IPS-NIHi11 (cell line): ENCODE results near the gene UNC80.
"Not testable (repeated sequence)": the region's sequence is repeated elsewhere in the genome, so short reads cannot be mapped to it uniquely, and the experiment has no call there.

Experiments used
- DNase-seq: peaks from one replicate; pipeline ENCODE4 v3.0.0; 2012; ENCODE audit warnings: mixed read lengths, low spot score

The UNC80 gene, protein sequence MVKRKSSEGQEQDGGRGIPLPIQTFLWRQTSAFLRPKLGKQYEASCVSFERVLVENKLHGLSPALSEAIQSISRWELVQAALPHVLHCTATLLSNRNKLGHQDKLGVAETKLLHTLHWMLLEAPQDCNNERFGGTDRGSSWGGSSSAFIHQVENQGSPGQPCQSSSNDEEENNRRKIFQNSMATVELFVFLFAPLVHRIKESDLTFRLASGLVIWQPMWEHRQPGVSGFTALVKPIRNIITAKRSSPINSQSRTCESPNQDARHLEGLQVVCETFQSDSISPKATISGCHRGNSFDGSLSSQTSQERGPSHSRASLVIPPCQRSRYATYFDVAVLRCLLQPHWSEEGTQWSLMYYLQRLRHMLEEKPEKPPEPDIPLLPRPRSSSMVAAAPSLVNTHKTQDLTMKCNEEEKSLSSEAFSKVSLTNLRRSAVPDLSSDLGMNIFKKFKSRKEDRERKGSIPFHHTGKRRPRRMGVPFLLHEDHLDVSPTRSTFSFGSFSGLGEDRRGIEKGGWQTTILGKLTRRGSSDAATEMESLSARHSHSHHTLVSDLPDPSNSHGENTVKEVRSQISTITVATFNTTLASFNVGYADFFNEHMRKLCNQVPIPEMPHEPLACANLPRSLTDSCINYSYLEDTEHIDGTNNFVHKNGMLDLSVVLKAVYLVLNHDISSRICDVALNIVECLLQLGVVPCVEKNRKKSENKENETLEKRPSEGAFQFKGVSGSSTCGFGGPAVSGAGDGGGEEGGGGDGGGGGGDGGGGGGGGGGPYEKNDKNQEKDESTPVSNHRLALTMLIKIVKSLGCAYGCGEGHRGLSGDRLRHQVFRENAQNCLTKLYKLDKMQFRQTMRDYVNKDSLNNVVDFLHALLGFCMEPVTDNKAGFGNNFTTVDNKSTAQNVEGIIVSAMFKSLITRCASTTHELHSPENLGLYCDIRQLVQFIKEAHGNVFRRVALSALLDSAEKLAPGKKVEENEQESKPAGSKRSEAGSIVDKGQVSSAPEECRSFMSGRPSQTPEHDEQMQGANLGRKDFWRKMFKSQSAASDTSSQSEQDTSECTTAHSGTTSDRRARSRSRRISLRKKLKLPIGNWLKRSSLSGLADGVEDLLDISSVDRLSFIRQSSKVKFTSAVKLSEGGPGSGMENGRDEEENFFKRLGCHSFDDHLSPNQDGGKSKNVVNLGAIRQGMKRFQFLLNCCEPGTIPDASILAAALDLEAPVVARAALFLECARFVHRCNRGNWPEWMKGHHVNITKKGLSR (N-terminal part only)

DNA sequence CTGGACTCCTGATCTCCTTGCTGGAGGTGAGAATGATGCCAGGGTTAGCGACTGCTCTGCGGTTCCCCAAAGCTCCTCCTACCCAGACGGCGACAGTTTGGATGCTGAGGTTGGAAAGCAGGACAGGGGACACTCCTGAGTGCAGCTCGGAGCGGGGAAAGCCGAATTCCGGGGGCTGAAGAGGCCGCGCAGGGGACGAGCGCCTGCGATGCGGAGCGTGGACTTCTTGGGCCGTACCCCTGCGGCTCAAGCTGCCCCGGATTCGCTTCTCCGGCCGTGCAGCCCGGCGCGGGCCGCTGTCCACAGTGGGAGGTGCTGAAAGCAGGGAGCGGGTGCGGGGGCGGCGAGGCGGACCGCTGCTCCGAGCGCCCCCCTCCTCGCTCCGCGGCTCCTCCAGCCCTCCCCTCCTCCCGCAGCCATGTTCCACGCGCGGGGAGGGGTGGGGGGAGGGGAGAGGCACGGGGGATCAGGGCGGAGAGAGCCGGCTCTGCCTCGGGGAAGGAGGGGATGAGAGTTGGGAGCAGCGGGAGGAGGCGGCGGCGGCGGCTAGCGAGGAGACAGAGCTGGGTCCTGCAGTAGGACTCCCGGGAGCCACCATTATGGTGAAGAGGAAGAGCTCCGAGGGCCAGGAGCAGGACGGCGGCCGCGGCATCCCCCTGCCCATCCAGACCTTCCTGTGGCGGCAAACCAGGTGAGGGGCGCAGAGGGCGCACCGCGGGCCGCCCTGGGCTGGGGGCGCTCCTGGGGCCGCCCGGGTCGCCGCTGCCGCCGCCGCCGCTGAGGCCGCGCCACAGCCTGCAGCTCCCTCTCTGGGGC lies at the start of gene UNC80:
TSS of gene UNC80 (plus strand) at position 359 of the 816 bp plus-strand sequence. CDS start at position 600, 241 bp downstream.
- DNase-seq: peak; percentile 95

GRCh38 chr2:209726311-209726710 lies 45.3 kb upstream of the UNC80 start:
- no peak for DNase-seq

- no peak for DNase-seq
Measured at GRCh38 chr2:209727077-209727476, 44.6 kb upstream of the UNC80 start.

DNA sequence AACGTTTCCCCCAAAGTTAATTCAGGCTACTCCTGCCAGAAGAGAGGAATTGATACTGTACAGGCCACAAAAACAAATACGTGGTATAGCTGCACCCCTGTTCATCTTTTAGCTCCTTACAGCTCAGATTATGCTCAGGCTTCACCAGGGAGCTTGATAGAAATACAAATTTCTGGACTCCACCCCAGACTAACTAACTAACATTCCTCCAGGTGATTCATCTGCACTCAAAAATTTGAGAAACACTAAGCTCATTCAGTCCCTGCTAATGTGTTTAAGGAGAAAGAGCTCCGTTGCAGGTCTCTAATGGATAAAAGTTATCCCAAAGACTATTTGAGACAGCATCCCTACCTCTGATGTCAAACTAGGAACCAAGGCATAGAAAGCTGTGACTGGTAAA lies 36.8 kb upstream of the UNC80 start:
- DNase-seq: no peak

- DNase-seq: no peak
Measured at GRCh38 chr2:209741953-209742352, 29.7 kb upstream of the UNC80 start.

DNA sequence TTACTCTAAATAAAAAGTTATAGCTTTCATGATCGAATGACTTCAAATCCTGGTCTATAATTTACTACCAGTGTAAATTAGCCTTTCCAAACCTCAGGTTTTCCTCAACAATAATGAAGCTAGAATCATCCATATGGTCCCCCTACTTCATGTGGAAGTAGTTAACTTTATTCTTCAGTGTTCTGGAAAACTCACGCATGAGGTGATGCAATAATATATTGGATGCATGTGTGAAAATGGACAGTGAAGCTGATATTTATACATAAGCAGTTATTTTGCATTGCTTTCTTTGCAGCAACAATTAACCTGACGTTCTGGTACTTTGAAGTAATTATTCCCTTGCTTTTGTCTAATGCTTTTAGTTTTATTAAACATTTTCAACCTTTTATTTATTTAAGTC lies 18.6 kb upstream of the UNC80 start:
- DNase-seq: no peak

DNA sequence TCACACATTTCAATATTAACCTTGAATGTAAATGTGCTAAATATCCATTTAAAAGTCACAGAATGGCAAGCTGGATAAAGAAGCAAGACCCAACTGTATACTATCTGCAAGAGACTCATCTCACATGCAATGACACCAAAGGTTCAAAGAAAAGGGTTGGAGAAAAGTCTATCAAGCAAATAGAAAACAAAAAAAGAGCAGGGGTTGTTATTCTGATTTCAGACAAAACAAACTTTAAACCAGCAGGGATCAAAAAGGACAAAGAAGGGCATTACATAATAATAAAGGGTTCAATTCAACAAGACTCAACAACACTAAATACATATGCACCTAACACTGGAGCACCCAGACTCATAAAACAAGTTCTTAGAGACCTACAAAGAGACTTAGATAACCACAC lies 14.5 kb upstream of the UNC80 start:
- no peak for DNase-seq

GRCh38 chr2:209761566-209761965 lies 10.1 kb upstream of the UNC80 start:
- no peak for DNase-seq

DNA sequence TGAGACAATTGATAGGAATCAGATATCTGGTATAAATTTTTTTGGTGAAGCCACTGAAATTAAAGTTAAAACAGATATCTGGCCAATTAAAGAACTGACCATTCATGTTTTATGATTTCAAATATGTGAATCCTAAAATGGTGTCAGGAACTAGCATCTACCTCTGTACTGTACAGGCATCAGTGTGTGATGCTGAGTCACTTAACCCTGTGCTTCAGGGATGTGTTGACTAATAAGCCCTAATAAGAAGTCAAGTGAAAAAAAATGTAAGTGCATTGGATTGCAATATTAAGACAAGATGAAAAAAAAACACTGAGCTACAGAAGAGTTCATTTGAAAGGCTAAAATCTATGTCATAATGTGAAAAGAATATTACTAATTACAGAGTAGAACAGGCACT lies 9.1 kb upstream of the UNC80 start:
- DNase-seq: no peak

DNA sequence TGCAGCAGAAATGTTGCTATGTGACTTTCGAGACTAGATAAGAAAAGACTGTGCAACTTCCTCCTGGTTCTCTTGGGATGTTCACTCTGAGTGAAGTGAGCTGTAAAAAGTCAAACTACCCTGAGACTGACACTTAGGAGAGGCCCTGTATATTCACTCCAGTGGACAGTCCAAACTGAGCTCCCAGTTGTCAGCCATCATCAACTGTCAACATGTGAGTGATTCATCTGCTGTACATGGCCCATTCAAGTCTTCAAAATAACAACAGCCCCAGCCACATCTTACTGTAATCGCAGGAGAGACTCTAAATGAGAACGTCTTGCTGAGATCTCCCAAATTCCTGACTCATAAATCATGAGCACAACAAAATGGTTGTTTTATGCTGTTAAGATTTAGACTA lies 8.5 kb upstream of the UNC80 start:
- no peak for DNase-seq

DNA sequence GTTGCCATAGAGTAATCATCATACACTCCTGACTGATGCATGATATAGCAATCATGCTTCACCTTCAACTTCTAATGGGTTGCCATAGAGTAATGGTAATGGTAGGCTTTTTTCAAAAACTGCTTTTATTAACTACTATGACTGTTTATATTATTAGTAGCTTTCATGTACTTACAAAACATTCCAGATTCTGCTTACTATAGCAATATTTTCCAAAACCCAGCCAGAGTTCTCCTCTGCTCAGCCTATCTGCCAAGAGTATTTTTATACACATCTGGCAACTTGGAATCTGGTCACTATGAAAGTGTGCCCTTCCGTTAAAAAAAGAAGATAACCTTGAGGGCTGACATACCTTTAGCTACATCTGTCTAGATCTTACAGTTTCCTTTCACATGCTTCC lies 5.0 kb upstream of the UNC80 start:
- DNase-seq: no peak

GRCh38 chr2:209767316-209767715 lies 4.3 kb upstream of the UNC80 start:
- no peak for DNase-seq

DNA sequence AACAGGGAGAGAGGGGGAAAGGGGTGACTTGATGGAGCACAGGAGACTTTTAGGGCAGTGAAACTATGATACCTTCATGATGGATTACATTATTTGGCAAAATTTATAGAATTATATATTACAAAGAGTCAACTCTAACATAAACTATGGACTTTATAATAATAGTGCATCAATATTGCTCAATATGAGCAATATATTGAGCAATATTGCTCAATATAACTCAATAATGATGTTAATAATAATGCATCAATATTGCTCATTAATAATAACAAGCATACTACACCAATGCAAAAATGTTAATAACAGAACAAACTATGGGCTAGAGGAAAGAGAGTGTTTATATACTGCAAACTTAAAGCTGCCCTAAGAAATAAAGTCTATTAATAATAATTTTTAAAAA lies 3.1 kb upstream of the UNC80 start:
- DNase-seq: no peak

GRCh38 chr2:209772290-209772685 lies 656 bp downstream of the UNC80 start:
- peak; percentile 20 for DNase-seq

GRCh38 chr2:209773377-209773776 lies 1.7 kb downstream of the UNC80 start:
- peak; percentile 10 for DNase-seq

GRCh38 chr2:209787416-209787815 lies 15.8 kb downstream of the UNC80 start:
- DNase-seq: no peak

DNA sequence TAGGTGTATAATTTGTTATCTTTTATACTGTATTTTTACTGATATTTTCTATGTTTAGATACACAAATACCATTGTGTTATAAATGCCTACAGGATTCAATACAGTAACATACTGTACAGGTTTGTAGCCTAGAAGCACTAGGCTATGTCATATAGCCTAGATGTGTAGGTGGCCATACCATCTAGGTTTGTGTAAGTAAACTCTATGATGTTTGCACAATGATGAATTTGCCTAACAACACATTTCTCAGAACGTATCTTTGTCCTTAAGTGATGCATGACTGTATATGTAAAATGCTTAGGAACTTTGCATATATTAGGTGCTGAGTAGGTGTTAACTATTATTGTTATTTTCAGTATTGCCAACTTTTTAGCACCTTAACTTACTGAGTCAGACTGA lies 17.3 kb downstream of the UNC80 start:
- DNase-seq: no peak

- DNase-seq: no peak
Measured at GRCh38 chr2:209790066-209790728, 18.6 kb downstream of the UNC80 start.

GRCh38 chr2:209791151-209791550 lies 19.5 kb downstream of the UNC80 start:
- peak; percentile 21 for DNase-seq

GRCh38 chr2:209795425-209795824 lies 23.8 kb downstream of the UNC80 start:
- DNase-seq: not testable (repeated sequence)

GRCh38 chr2:209805351-209805750 lies 33.7 kb downstream of the UNC80 start:
- no peak for DNase-seq
